Progenitor cell of endocrine pancreas (in vitro differentiated cells): ENCODE measurements around the gene PICALM. TPM values are rescaled to one million over a fixed set of nuclear protein-coding genes. Genes with fewer than 3 reads are reported as not detected.
A peak's percentile ranks its signal among the peaks of the same experiment; 100 is the strongest.

Source experiments
- DNase-seq: peaks from one replicate; pipeline ENCODE4 v3.0.0; 2021; ENCODE audit warnings: low spot score; ENCODE audit not compliant: unreplicated experiment
- H3K27ac Mint-ChIP-seq: 2 replicates; pipeline ENCODE4 v1.8.0; 2021; ENCODE audit warnings: mild to moderate bottlenecking, moderate library complexity, mixed read lengths
- H3K27me3 Mint-ChIP-seq: 2 replicates; pipeline ENCODE4 v1.8.0; 2021; ENCODE audit warnings: mixed read lengths
- H3K36me3 Mint-ChIP-seq: 2 replicates; pipeline ENCODE4 v1.8.0; 2022; ENCODE audit warnings: mixed read lengths; ENCODE audit not compliant: insufficient read depth
- H3K4me1 Mint-ChIP-seq: 2 replicates; pipeline ENCODE4 v1.8.0; 2021; ENCODE audit warnings: low read depth, mixed read lengths
- H3K4me3 Mint-ChIP-seq: 2 replicates; pipeline ENCODE4 v1.8.0; 2021; ENCODE audit warnings: low read depth, mild to moderate bottlenecking, moderate library complexity, mixed read lengths
- H3K9me3 Mint-ChIP-seq: 2 replicates; pipeline ENCODE4 v1.8.0; 2021; ENCODE audit warnings: low read depth, mixed read lengths
- total RNA-seq: library from RNA; stranded (reverse); gene quantifications from 2 replicates; pipeline ENCODE4 v1.2.1, GENCODE V29; 2021
- TF ChIP-seq, protein P1 (sequence below): fragments of 200-600 bp; sonication (generic); IDR thresholded peaks from one replicate; pipeline ENCODE4 v1.5.0; 2021; ENCODE audit warnings: antibody characterized with exemption, mild to moderate bottlenecking; ENCODE audit not compliant: unreplicated experiment

Gene PICALM
- total RNA-seq, 1 donor from 2014 or later = 133 TPM

DNA sequence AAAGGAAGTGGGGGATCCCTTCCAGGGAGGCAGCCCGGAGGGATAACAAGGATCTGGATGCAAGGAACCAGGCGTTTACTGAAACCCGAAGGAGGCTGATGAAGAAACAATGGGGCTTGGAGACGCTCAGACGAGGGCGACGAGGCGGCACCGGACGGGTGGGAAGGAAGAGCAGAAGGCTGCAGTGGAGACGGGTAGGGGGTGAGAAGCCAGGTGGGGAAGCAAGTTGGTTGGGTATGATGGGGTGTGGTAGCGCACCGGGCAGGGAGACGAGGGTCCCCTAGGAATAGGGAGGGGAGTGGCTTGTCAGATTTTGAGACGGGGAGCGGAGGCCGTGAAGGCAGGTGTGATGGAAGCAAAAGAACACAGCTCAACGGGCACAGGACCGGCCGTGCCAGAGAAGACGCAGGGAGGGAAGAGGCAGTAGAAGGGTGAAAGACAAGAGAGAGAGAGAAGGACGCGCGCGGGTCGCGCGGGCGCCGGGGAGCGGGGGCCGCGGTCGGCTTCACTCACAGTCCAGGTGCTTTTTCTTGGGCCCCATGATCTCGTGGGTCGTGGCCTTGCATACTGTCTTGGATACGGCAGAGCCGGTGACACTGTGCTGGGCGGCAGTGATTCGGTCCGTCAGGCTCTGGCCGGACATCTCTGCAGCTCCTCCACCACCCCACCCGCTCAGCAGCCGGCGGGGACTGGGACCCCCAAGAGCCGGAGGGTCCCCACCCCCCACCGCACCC lies 579 bp downstream of the PICALM start:
- Mint-ChIP-seq H3K9me3 (no peaks in the 10 kb centered on the region), H3K4me3 (peak overlapping the region; percentile 100), H3K27me3 (no peaks in the 10 kb centered on the region), H3K36me3 (no peaks in the 10 kb centered on the region), H3K27ac (peak overlapping the region; percentile 99), H3K4me1 (peaks cover 32% of the 10 kb centered on the region)
- peak; percentile 15 for DNase-seq
- TF ChIP-seq, protein P1, sequence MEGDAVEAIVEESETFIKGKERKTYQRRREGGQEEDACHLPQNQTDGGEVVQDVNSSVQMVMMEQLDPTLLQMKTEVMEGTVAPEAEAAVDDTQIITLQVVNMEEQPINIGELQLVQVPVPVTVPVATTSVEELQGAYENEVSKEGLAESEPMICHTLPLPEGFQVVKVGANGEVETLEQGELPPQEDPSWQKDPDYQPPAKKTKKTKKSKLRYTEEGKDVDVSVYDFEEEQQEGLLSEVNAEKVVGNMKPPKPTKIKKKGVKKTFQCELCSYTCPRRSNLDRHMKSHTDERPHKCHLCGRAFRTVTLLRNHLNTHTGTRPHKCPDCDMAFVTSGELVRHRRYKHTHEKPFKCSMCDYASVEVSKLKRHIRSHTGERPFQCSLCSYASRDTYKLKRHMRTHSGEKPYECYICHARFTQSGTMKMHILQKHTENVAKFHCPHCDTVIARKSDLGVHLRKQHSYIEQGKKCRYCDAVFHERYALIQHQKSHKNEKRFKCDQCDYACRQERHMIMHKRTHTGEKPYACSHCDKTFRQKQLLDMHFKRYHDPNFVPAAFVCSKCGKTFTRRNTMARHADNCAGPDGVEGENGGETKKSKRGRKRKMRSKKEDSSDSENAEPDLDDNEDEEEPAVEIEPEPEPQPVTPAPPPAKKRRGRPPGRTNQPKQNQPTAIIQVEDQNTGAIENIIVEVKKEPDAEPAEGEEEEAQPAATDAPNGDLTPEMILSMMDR = no peak

DNA sequence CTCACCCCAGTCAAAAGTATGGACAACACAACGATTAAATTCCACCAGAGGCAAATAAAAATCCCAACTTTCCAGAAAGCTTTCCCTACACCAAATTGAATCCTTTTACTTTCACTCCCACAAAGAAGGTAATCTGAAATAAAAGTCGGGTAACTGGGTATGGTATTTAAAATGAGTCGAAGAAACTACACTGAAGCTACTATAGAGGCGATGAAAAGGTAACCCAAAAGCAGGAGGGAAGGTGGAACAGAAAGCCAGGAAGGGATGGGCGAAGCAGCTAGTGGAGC lies 1.1 kb downstream of the PICALM start:
- DNase-seq = no peak
- H3K27me3 Mint-ChIP-seq = no peaks in the 10 kb centered on the region
- H3K27ac Mint-ChIP-seq = peak overlapping the region; percentile 99
- no peaks in the 10 kb centered on the region for H3K9me3 Mint-ChIP-seq
- peaks cover 32% of the 10 kb centered on the region for H3K4me1 Mint-ChIP-seq
- TF ChIP-seq, protein P1 = no peak
- H3K36me3 Mint-ChIP-seq = no peaks in the 10 kb centered on the region
- peak overlapping the region; percentile 100 for H3K4me3 Mint-ChIP-seq

DNA sequence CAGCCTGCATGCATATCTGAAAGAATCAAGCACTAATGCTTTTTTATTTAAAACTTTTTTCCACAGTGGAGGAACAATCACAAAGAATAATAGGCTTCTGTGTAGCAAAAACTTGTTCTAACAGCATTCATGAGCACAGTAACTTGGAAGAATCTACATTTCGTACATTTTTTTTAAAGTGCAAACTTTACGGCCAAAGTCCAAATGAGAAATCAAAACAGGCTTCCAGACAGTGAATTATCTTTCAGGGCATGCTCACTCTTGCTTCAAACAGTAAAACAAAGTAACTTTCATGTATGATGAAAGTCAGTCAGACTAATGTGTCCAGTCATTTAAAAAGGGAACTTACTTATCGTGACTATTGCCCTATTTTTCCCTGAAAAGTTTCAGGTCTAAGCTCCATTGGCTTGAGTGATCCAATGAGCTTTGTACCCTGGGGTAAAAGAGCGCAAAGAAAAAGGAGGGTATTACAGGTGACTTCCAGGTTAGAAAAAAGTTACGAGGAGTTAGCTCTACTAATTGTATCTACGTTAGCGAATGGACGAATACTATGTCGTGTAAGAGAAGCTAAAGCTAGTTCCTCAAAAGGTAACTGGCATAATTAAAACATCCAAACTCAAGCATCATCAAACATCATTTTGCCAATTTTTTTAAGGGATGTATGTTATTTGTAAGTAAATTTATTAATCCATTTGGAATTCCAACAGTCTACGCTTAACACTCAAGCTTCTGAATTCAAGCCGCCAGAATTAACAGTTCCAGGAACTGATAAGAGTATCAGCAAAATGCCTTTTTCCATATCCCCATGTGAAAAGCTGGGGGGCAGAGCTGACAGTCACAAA lies 1.7 kb downstream of the PICALM start:
- Mint-ChIP-seq H3K36me3 (no peaks in the 10 kb centered on the region), H3K4me1 (peaks cover 32% of the 10 kb centered on the region), H3K27me3 (no peaks in the 10 kb centered on the region), H3K4me3 (peak overlapping the region; percentile 100), H3K9me3 (no peaks in the 10 kb centered on the region), H3K27ac (peak overlapping the region; percentile 99)
- TF ChIP-seq, protein P1 = no peak
- no peak for DNase-seq

DNA sequence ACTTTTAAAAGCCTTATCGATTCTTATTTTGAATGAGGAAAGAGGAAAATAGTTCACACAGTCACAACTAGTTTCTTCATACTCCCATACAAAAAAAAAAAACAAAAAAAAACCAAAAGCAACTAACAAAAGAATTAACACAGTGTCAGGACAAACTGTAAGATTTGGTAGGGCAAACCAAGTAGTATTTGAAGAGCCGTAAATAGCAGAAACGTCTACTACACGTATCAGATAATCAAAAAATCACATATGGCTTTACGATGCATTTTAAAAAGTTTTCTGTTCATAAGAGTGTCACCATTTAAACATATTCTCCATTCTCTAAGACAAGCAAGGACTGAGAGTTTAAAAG lies 2.3 kb downstream of the PICALM start:
- Mint-ChIP-seq H3K4me3 (peak overlapping the region; percentile 100), H3K36me3 (peaks cover 3% of the 10 kb centered on the region), H3K27ac (peak overlapping the region; percentile 99), H3K27me3 (no peaks in the 10 kb centered on the region), H3K9me3 (peaks cover 4% of the 10 kb centered on the region), H3K4me1 (peaks cover 32% of the 10 kb centered on the region)
- TF ChIP-seq, protein P1 = no peak
- DNase-seq = no peak

DNA sequence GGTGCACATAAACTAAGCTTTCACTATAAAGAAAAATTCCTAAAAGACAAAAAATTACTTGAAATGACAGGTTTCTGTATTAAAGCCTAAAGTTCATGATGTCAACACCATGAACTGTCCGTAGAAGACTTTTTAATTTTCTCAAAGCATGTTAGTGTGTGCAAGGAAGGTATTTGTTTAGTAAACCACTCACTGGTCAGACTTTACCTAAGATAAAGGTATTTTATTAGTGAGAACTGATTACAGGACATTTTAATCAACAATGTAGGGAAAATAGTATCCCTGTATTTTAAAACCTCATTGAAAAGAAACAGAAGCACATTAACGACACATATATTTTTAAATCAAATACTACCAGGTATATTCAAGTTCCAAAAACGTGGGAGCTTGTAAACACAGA lies 2.9 kb downstream of the PICALM start:
- TF ChIP-seq, protein P1 = no peak
- H3K27ac Mint-ChIP-seq = peak overlapping the region; percentile 99

More for the DNA sequence above, 2.9 kb downstream of the PICALM start:
- Mint-ChIP-seq H3K4me3 (peak overlapping the region; percentile 100), H3K36me3 (peaks cover 3% of the 10 kb centered on the region), H3K27me3 (no peaks in the 10 kb centered on the region), H3K4me1 (peaks cover 33% of the 10 kb centered on the region), H3K9me3 (peaks cover 4% of the 10 kb centered on the region)
- DNase-seq = no peak
